ENCODE data around the gene DSCAML1. TPM values are rescaled to one million over a fixed set of nuclear protein-coding genes. Genes with fewer than 3 reads are reported as not detected.

Gene DSCAML1
- polyA plus RNA-seq, 1 donor from 2014 or later: not detected

DNA sequence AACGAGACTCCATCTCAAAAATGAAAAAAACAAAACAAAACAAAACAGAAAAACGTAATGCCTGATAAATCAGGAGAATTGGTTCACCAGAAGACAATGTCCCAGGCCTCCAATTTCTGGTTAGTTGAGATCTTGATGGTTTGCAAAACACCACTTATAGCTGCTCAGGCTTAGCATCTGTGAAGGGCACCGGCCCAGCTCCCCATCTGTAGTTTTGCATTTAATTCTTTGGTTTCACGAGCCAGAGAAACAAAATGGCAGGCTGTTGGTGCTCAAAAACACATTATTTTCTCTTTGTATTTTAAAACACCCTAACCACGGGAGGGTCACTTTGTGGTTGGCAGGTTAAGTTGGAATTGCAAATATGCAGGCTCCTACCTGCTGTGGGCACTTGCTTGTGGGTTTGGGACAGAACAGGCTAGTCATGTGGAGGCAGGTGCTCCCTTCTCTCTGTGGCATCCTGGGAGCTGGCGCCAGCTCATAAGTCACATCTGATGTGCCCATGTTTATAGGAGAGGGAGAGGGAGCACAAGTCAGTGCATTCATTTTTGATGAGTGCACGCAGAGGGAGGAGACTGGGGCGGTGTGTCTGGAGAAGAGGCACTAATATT lies 323.4 kb downstream of the DSCAML1 start:
- H3K36me3 Mint-ChIP-seq: no peaks in the 10 kb centered on the region
- H3K9me3 Mint-ChIP-seq: peaks cover 0 to 3% (median 1%) of the 10 kb centered on the region in 3 donors
- no peak overlapping the region for H3K27ac Mint-ChIP-seq
- peaks cover 2% of the 10 kb centered on the region for H3K27me3 Mint-ChIP-seq
- no peak overlapping the region for H3K4me3 Mint-ChIP-seq
- no peaks in the 10 kb centered on the region for H3K4me1 Mint-ChIP-seq

GRCh38 chr11:117471776-117472175 lies 325.2 kb downstream of the DSCAML1 start:
- H3K27ac Mint-ChIP-seq: no peak overlapping the region
- H3K9me3 Mint-ChIP-seq: peaks cover 0 to 3% (median 1%) of the 10 kb centered on the region in 3 donors

GRCh38 chr11:117470576-117470975 lies 326.4 kb downstream of the DSCAML1 start:
- Mint-ChIP-seq H3K4me1 (no peaks in the 10 kb centered on the region), H3K27me3 (no peaks in the 10 kb centered on the region), H3K9me3 (peaks cover 0 to 3% (median 1%) of the 10 kb centered on the region in 3 donors), H3K27ac (no peak overlapping the region), H3K36me3 (no peaks in the 10 kb centered on the region), H3K4me3 (no peak overlapping the region)

More at GRCh38 chr11:117471776-117472175, 325.2 kb downstream of the DSCAML1 start:
- Mint-ChIP-seq H3K4me3 (no peak overlapping the region), H3K36me3 (no peaks in the 10 kb centered on the region), H3K27me3 (peaks cover under 1% of the 10 kb centered on the region), H3K4me1 (no peaks in the 10 kb centered on the region)

DNA sequence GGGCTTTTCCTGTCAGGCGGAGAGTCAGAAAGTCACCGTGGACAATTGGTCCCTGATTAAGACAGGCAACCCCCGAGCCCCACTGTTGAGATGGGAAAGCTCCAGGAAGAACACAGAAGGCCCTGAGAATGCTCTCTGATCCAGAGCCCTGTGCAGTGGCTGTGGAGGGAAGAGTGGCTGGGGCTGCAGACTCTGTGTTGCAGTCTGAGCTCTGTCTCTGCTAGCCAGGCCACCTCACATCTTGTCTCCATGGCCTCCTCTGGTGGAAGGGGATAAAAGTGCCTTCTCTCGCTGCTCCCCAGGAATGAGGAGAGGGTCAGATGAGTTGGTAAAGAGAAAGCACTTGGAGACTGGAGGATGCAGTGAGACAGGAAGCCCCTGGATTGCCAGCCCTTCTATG lies 328.1 kb downstream of the DSCAML1 start:
- Mint-ChIP-seq H3K4me3 (no peak overlapping the region), H3K36me3 (no peaks in the 10 kb centered on the region), H3K9me3 (peaks cover 1 to 3% (median 1%) of the 10 kb centered on the region in 3 donors), H3K4me1 (no peaks in the 10 kb centered on the region), H3K27me3 (peaks cover 4% of the 10 kb centered on the region), H3K27ac (no peak overlapping the region)

DNA sequence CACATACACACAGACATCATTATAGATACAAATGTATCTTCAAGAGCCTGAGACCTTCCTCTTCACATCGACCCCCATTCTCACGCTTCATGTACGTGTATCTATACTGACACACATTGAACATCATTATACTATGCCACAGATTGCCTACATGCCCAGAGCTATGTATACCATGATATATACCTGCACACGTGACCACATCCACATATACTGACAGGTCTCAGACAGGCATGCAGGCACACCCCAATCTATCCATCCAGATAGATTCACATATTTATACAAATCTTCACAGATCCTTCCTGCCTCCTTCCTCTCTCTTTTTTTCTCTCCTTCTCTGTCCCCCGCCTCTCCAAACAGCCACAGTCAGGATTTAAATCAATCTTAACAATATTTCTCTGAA lies 329.2 kb downstream of the DSCAML1 start:
- Mint-ChIP-seq H3K36me3 (no peaks in the 10 kb centered on the region), H3K27me3 (peaks cover 4% of the 10 kb centered on the region), H3K9me3 (peaks cover 1 to 3% (median 1%) of the 10 kb centered on the region in 3 donors)

GRCh38 chr11:117466966-117467365 lies 330.1 kb downstream of the DSCAML1 start:
- Mint-ChIP-seq H3K9me3 (peaks cover 1 to 3% (median 1%) of the 10 kb centered on the region in 3 donors), H3K4me3 (no peak overlapping the region), H3K36me3 (no peaks in the 10 kb centered on the region), H3K27ac (no peak overlapping the region), H3K27me3 (peaks cover 4% of the 10 kb centered on the region), H3K4me1 (no peaks in the 10 kb centered on the region)

More for the DNA sequence above, 329.2 kb downstream of the DSCAML1 start:
- no peaks in the 10 kb centered on the region for H3K4me1 Mint-ChIP-seq
- no peak overlapping the region for H3K4me3 Mint-ChIP-seq
- no peak overlapping the region for H3K27ac Mint-ChIP-seq

DNA sequence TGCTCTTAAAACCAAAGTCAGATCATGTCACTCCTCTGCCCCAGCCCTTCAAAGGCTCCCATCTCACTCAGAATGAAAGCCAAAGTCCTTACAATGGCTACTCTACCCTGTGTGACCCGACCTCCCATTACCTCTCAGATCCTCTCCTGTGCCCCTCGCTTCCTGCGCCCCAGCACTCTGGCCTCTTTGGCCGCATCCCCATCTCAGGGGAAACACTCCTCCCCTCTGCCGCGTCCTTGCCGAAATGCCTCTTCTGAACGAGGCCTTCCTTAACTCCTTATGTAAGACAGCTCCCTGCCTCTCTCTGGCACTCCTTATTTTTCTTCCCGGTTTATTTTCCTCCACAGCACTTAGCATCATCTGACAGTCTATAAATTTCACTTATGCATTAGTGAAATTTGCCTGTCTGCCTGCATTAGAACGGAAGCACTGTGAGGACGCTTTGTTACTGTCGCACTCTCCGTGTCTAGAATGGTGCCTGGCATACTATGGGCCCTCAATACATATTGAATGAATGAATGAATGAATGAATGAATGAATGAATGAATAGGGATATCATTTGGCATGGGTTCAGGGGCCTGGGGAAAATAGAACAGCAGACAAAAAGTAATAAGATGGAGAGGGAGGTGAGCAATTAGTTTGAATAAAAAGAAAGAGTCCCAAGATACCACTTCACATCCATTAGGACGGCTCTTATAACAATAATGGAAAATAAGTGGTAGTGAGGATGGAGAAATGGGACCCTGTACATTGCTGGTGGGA lies 331.6 kb downstream of the DSCAML1 start:
- Mint-ChIP-seq H3K27ac (peak overlapping the region in 1 of 3 donors; percentile 4), H3K9me3 (peaks cover 0 to 1% (median 0%) of the 10 kb centered on the region in 3 donors), H3K4me1 (no peaks in the 10 kb centered on the region), H3K4me3 (no peak overlapping the region), H3K36me3 (no peaks in the 10 kb centered on the region), H3K27me3 (peaks cover 7% of the 10 kb centered on the region)

GRCh38 chr11:117464778-117465177 lies 332.2 kb downstream of the DSCAML1 start:
- no peak overlapping the region for H3K4me3 Mint-ChIP-seq
- peaks cover 0 to 1% (median 0%) of the 10 kb centered on the region in 3 donors for H3K9me3 Mint-ChIP-seq
- H3K27ac Mint-ChIP-seq: no peak overlapping the region
- H3K27me3 Mint-ChIP-seq: peaks cover 7% of the 10 kb centered on the region
- no peaks in the 10 kb centered on the region for H3K4me1 Mint-ChIP-seq
- H3K36me3 Mint-ChIP-seq: no peaks in the 10 kb centered on the region

DNA sequence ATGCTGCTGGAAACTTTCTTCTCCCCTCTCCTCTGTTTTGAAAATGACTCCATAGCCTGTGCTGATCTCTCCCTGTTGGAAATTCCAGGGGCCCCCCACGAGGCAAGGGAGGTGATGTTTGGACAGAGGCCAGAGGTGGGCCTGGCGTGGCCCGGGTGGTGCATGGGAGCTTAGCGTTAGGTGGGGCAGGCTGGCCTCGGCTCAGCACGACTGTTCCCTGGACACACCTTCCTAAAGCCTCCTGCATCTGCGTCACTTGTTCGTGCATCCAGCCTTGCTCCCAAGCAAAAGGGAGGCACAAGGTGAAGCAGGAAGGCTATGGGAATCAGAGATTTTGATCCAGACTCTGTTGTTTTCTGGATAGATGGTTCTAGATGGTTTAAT lies 334.2 kb downstream of the DSCAML1 start:
- peaks cover 0 to 2% (median 0%) of the 10 kb centered on the region in 3 donors for H3K4me1 Mint-ChIP-seq
- H3K36me3 Mint-ChIP-seq: no peaks in the 10 kb centered on the region
- peaks cover 0 to 1% (median 0%) of the 10 kb centered on the region in 3 donors for H3K9me3 Mint-ChIP-seq
- no peak overlapping the region for H3K27ac Mint-ChIP-seq
- peaks cover 7% of the 10 kb centered on the region for H3K27me3 Mint-ChIP-seq
- H3K4me3 Mint-ChIP-seq: no peak overlapping the region

- Mint-ChIP-seq H3K4me1 (peaks cover 0 to 2% (median 0%) of the 10 kb centered on the region in 3 donors), H3K9me3 (peaks cover 0 to 1% (median 0%) of the 10 kb centered on the region in 3 donors), H3K36me3 (no peaks in the 10 kb centered on the region), H3K27me3 (peaks cover 7% of the 10 kb centered on the region), H3K4me3 (no peak overlapping the region), H3K27ac (no peak overlapping the region)
Measured at GRCh38 chr11:117462183-117462863, 334.7 kb downstream of the DSCAML1 start.

DNA sequence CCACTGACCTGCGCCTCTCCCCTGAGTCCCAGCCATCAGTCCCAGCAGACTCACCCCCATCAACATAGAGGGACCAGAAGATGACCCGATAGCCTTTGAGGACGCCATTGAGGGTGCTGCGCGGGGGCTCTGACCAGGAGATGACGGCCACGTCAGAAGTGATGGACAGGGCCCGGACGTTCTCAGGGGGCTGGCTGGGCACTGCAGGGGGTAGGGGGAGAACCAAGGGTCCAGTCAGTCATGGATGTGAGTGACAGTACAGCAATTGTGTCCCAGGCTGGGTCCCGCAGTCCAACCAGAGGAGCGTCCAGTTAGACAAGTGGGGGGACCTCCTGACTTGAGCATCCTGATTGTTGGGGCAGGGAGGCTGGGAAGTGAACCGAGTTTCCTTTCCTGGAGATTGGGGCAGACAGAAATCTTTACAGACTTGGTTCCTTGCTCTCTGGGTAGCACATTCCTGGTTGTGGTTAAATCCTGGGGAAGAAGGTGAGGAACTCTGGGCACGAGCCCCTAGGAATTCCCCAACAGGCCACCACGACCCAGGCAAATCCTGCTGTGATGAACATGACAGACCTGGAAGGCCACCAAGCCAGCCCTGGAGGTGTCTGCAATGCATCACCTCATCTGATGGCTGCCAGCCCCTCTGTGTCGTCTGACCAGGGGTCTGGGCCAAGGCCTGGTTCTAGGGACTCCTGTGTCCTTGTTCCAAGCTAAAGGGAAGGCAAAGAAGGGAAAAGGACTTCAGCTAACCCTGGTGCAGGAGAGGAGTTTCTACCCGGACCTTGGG lies 335.4 kb downstream of the DSCAML1 start:
- Mint-ChIP-seq H3K4me3 (no peak overlapping the region), H3K36me3 (no peaks in the 10 kb centered on the region), H3K4me1 (peaks cover 0 to 2% (median 0%) of the 10 kb centered on the region in 3 donors), H3K27me3 (peaks cover 7% of the 10 kb centered on the region), H3K9me3 (peaks cover 0 to 1% (median 0%) of the 10 kb centered on the region in 3 donors), H3K27ac (peak overlapping the region in 1 of 3 donors; percentile 50)

DNA sequence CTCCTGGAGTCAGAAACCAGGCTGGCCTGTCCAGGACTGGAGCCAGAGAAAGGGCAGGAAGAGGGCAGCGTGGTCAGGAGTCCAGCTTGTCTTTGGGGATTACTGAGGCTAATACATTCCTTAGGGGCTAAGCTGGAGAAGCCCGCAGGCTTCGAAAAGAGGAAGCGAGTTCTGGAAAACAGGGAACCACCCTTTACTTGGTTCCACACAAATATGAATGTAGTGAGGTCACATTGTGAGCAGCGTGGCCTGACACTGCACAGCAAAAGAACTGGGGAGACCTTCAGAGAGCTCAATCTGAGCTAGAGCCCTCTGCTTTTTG lies 337.1 kb downstream of the DSCAML1 start:
- H3K4me3 Mint-ChIP-seq: no peak overlapping the region
- no peak overlapping the region for H3K27ac Mint-ChIP-seq
- no peaks in the 10 kb centered on the region for H3K36me3 Mint-ChIP-seq
- H3K27me3 Mint-ChIP-seq: peaks cover 3% of the 10 kb centered on the region
- H3K4me1 Mint-ChIP-seq: peaks cover 0 to 8% (median 0%) of the 10 kb centered on the region in 3 donors
- H3K9me3 Mint-ChIP-seq: peaks cover 0 to 3% (median 2%) of the 10 kb centered on the region in 3 donors

DNA sequence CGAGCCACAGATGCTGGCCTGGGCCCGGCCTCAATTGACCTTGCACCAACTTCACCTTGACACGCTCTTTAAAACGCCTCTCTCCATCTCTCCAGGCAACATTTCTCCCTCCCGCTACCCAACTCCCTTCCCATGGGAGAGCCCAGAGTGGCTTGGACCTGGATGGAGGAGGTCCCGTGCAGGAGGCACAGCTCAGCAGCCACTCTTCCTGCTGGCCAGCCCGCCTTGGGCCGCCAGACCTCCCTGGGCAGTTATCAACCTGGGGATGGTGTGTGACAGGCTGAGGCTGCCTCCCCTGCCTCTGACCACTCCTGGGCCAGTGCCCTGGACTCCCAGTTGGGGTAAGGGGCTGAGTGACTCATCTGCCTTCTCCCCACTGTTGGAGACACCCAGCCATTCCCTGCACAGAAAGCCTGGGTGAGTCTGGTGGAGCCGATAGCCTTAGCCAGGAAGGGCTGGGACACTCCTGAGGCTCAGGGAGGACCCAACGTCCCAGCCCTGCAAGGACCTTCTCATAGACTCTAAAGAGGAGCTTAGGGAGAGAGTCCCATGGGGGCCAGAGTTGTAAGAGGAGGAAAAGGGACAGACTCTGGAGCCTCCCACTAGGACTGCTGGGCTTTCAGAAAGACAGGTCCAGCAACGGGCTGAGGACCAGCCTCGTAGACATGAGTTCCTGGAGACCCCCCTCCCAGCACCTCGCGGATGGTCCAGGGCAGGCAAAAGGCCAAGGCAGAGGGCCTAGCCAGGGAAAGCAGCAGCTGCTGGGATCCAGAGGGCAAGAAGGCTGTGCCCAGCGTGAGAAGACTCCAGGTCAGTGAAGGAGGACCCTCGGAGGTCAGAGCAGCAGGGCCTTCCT lies 337.7 kb downstream of the DSCAML1 start:
- H3K9me3 Mint-ChIP-seq: peaks cover 3 to 5% (median 4%) of the 10 kb centered on the region in 3 donors
- H3K27me3 Mint-ChIP-seq: peaks cover 3% of the 10 kb centered on the region
- H3K27ac Mint-ChIP-seq: no peak overlapping the region
- H3K36me3 Mint-ChIP-seq: peaks cover 3% of the 10 kb centered on the region
- H3K4me1 Mint-ChIP-seq: peaks cover 0 to 8% (median 0%) of the 10 kb centered on the region in 3 donors
- no peak overlapping the region for H3K4me3 Mint-ChIP-seq
